K562 (cell line): ENCODE data around the gene KCNJ13. TPM values are rescaled to one million over a fixed set of nuclear protein-coding genes. Genes with fewer than 3 reads are reported as not detected.

ENCODE experiments used
- ATAC-seq: fragments of 200-7000 bp; cut with Tn5 transposase; 3 replicates; pipeline ENCODE4 v1.9.1; 2020; ENCODE audit warnings: moderate library complexity
- BruUV-seq: library from RNA; stranded (reverse); fragments of 400-500 nt; replicated peaks from 2 replicates; lab custom pipeline; 2021; lab: Mats Ljungman, UMichigan
- CTCF ChIA-PET: fragments of 300-600 bp; formaldehyde crosslinking; extraction: SDS; loops from one replicate; lab custom pipeline; 2021; ENCODE audit warnings: low intra/inter-chr PET ratio; lab: Yijun Ruan, JAX
- POLR2A ChIA-PET: fragments of 300-600, 350-650 bp; sonication (Branson Sonifier 250); formaldehyde crosslinking; extraction: SDS; loops from one replicate; lab custom pipeline; 2021; ENCODE audit warnings: antibody characterized with exemption, inconsistent platforms; lab: Yijun Ruan, JAX
- DNase-seq, 4 experiments: peaks; one replicate each; pipeline versions ENCODE4 v3.0.0 to v3.0.0-alpha.2; 2011 to 2018; ENCODE audit warnings: low spot score in 3 of 4, mixed read lengths in 3 of 4; ENCODE audit errors: extremely low read depth in 1 of 4
- FAIRE-seq: peaks from 2 replicates; lab custom pipeline; 2011; peaks lifted over from hg19 to GRCh38; lab: Jason Lieb, UNC
- H2AFZ ChIP-seq: 2 replicates; pipeline ENCODE4 v1.6.0; 2011; ENCODE audit warnings: low read depth, low read length, control low read depth, inconsistent platforms
- H3K27ac ChIP-seq: fragments of 200-600 bp; 3 replicates; pipeline ENCODE4 v1.8.0; 2011; ENCODE audit warnings: low read depth, mild to moderate bottlenecking, control low read depth, inconsistent platforms, low read length, moderate library complexity, mixed read lengths; ENCODE audit errors: extremely low read depth
- H3K27me3 ChIP-seq, 2 experiments: fragments of 300-600 bp in 1 of 2; 2 replicates in 1 of 2; 3 replicates in 1 of 2; pipeline versions ENCODE4 v1.6.0 to v1.8.0; 2011; ENCODE audit warnings: inconsistent platforms in 2 of 2, low read length in 2 of 2, mild to moderate bottlenecking in 1 of 2, mixed read lengths in 1 of 2, moderate library complexity in 1 of 2; ENCODE audit not compliant: control insufficient read depth in 2 of 2, insufficient read depth in 2 of 2
- H3K36me3 ChIP-seq: fragments of 300-600 bp; 3 replicates; pipeline ENCODE4 v1.8.0; 2011; ENCODE audit warnings: mild to moderate bottlenecking, low read length, inconsistent platforms; ENCODE audit not compliant: control insufficient read depth, insufficient read depth
- H3K4me1 ChIP-seq, 2 experiments: fragments of 200-600 bp in 1 of 2; replicated peaks in 1 of 2; 2 replicates in 1 of 2; 3 replicates in 1 of 2; pipeline versions ENCODE4 v1.5.1 to v1.8.0; 2011; ENCODE audit warnings: inconsistent platforms in 2 of 2, low read length in 2 of 2, mild to moderate bottlenecking in 1 of 2, mixed read lengths in 1 of 2, moderate library complexity in 1 of 2; ENCODE audit not compliant: control insufficient read depth in 2 of 2, insufficient read depth in 2 of 2
- H3K4me2 ChIP-seq: 2 replicates; pipeline ENCODE4 v1.6.1; 2011; ENCODE audit warnings: low read length, control low read depth, inconsistent platforms, mixed read lengths; ENCODE audit not compliant: insufficient read depth
- H3K4me3 ChIP-seq: fragments of 200-600 bp; sonication (generic), shearing (Covaris generic); 2 replicates; pipeline ENCODE4 v1.5.1; 2016; ENCODE audit warnings: control low read depth, inconsistent platforms
- H3K79me2 ChIP-seq: fragments of 200-600 bp; 3 replicates; pipeline ENCODE4 v1.8.0; 2011; ENCODE audit warnings: low read length, inconsistent platforms; ENCODE audit not compliant: control insufficient read depth, insufficient read depth
- H3K9ac ChIP-seq, 2 experiments: 2 replicates each; pipeline versions ENCODE4 v1.6.0 to v1.6.1; 2011; ENCODE audit warnings: low read depth in 2 of 2, low read length in 2 of 2, control low read depth in 1 of 2, inconsistent platforms in 1 of 2, mild to moderate bottlenecking in 1 of 2, mixed read lengths in 1 of 2; ENCODE audit not compliant: insufficient read depth in 1 of 2
- H3K9me1 ChIP-seq: one replicate; pipeline ENCODE4 v1.6.0; 2011; ENCODE audit warnings: inconsistent platforms, mild to moderate bottlenecking, low read length, moderate library complexity; ENCODE audit not compliant: control insufficient read depth, insufficient read depth
- H3K9me3 ChIP-seq: replicated peaks from 2 replicates; pipeline ENCODE4 v1.5.1; 2011; ENCODE audit warnings: low read depth, low read length, inconsistent platforms; ENCODE audit not compliant: control insufficient read depth, insufficient read depth
- H4K20me1 ChIP-seq: replicated peaks from 2 replicates; pipeline ENCODE4 v1.6.1; 2011; ENCODE audit warnings: low read length, inconsistent platforms, mixed read lengths; ENCODE audit not compliant: control insufficient read depth, insufficient read depth
- FIP1L1 ChIP-seq: fragments of 200-400 bp; formaldehyde crosslinking; IDR thresholded peaks from 2 replicates; pipeline ENCODE4 v1.6.1; 2018; ENCODE audit warnings: mild to moderate bottlenecking, low read depth, low read length; ENCODE audit not compliant: poor library complexity, severe bottlenecking
- HNRNPH1 ChIP-seq: fragments of 200-400 bp; formaldehyde crosslinking; optimal IDR thresholded peaks from 2 replicates; pipeline ENCODE3; 2017; ENCODE audit warnings: low read depth, mild to moderate bottlenecking, low read length, moderate library complexity
- KLF1 ChIP-seq: fragments of 450-650 bp; IDR thresholded peaks from 2 replicates; pipeline ENCODE4 v1.6.1; 2016; ENCODE audit warnings: missing genetic modification characterization, missing compliant biosample characterization
- NR4A1 ChIP-seq, 2 experiments: fragments of 250-450 bp in 1 of 2; fragments of 450-650 bp in 1 of 2; sonication (Bioruptor Pico) in 1 of 2; IDR thresholded peaks; 2 replicates each; pipeline versions ENCODE4 v1.4.0 to v1.6.1; 2016 to 2020; ENCODE audit warnings: mild to moderate bottlenecking in 2 of 2, missing compliant biosample characterization in 1 of 2, missing genetic modification characterization in 1 of 2, moderate library complexity in 1 of 2
- SPI1 ChIP-seq: IDR thresholded peaks from 2 replicates; pipeline ENCODE4 v1.6.1; 2011; ENCODE audit warnings: low read depth, low read length, control low read depth, borderline replicate concordance
- THAP7 ChIP-seq: fragments of 250-450 bp; sonication (Bioruptor Pico); IDR thresholded peaks from 2 replicates; pipeline ENCODE4 v1.5.0; 2021
- VEZF1 ChIP-seq: fragments of 200-800 bp; sonication (Bioruptor generic); IDR thresholded peaks from 2 replicates; pipeline ENCODE4 v1.6.1; 2017; ENCODE audit warnings: missing genetic modification characterization, missing compliant biosample characterization
- ZNF174 ChIP-seq: fragments of 250-450 bp; sonication (Bioruptor Pico); IDR thresholded peaks from 2 replicates; pipeline ENCODE4 v1.4.0; 2020; ENCODE audit warnings: mild to moderate bottlenecking
- ZNF511 ChIP-seq: sonication (generic); formaldehyde crosslinking; IDR thresholded peaks from 2 replicates; pipeline ENCODE4 v1.8.0; 2022; ENCODE audit warnings: mild to moderate bottlenecking, missing genetic modification reagents
- ZNF592 ChIP-seq: fragments of 450-650 bp; IDR thresholded peaks from 2 replicates; pipeline ENCODE4 v1.6.1; 2017; ENCODE audit warnings: antibody characterized with exemption, mild to moderate bottlenecking
- WGBS: fragments of 100-300 bp; shearing (Covaris generic); methylation state at CpG from one replicate; pipeline ENCODE4 v1.1.6; 2016; ENCODE audit warnings: low coverage, mixed read lengths; ENCODE audit not compliant: insufficient coverage; ENCODE audit errors: missing lambda C conversion rate; 5-methylcytosine and 5-hydroxymethylcytosine counted together
- in situ Hi-C: fragments of 300-500 bp; cut with MboI; formaldehyde crosslinking; loops from 4 replicates; pipeline ENCODE4 v1.15.0; 2018; ENCODE audit warnings: inconsistent platforms, mixed read lengths
- intact Hi-C: fragments of 100-400 bp; cut with micrococcal nuclease; formaldehyde crosslinking; loops from 2 replicates; pipeline ENCODE4 v1.14.2; 2022
- polyA plus RNA-seq, 8 experiments: library from polyadenylated mRNA; depleted of rRNA in 4 of 8; stranded (reverse) in 5 of 8; unstranded in 3 of 8; fragments of >200 nt; fragmentation: Nextera tagmentation in 2 of 8; fragmentation: Illumina TruSeq in 1 of 8; extraction: Ambion mirVana in 2 of 8; extraction: Trizol in 1 of 8; gene quantifications; 2 replicates each; pipeline versions ENCODE4 v1.2.1 to v1.2.3, GENCODE V29; 2011 to 2014; ENCODE audit warnings: inconsistent platforms in 1 of 8, missing spikeins in 1 of 8
- total RNA-seq, 7 experiments: library from RNA; depleted of rRNA in 6 of 7; stranded (reverse); fragments of >200 nt in 6 of 7; fragmentation: Illumina TruSeq in 2 of 7; extraction: Trizol in 2 of 7; gene quantifications; 2 replicates each; pipeline versions ENCODE4 v1.2.1 to v1.2.3, GENCODE V29; 2011 to 2021; ENCODE audit warnings: low replicate concordance in 1 of 7

The KCNJ13 gene
- total and polyA plus RNA-seq, 9 of the 15 experiments (the other 6 are each of a cell fraction or from before 2014, with no cell fraction given): 0.45 TPM; not detected in 8

- no peaks in the 10 kb centered on the region for H3K79me2 ChIP-seq
- no peaks in the 10 kb centered on the region for H4K20me1 ChIP-seq
- no peak for DNase-seq
- TF ChIP-seq NR4A1 (CRISPR knock-in tag; IDR thresholded peaks at IDR 0.05): no peak
- no peak for TF ChIP-seq NR4A1 (tag; IDR thresholded peaks at IDR 0.05)
- no peak for TF ChIP-seq ZNF511
- TF ChIP-seq ZNF592: no peak
- TF ChIP-seq SPI1: no peak
- no peak for TF ChIP-seq VEZF1
- TF ChIP-seq KLF1 (tag): no peak
- no peak for TF ChIP-seq THAP7 (CRISPR knock-in tag)
- TF ChIP-seq ZNF174 (CRISPR knock-in tag): no peak
- TF ChIP-seq HNRNPH1: no peak
- TF ChIP-seq FIP1L1: no peak
- WGBS: 86% methylated on average over 1 of the region's 1 CpG
- no peak overlapping the region for H3K27ac ChIP-seq
- H3K27me3 ChIP-seq: no peaks in the 10 kb centered on the region
- ChIA-PET CTCF (no interaction called here), POLR2A (interaction anchor here (0.6 to 0.7 kb wide), 2 partner anchors 16 to 17 kb away, joined by 3 read pairs; no protein-coding TSS in a partner anchor)
- BruUV-seq: no TSS peak
- no peak overlapping the region for H3K4me3 ChIP-seq
- no peaks in the 10 kb centered on the region for H3K9me3 ChIP-seq
- ATAC-seq: no peak
- no peak overlapping the region for H3K9ac ChIP-seq
- no peaks in the 10 kb centered on the region for H3K9me1 ChIP-seq
- no peaks in the 10 kb centered on the region for H3K4me1 ChIP-seq
- FAIRE-seq: no peak
- peaks cover 20% of the 10 kb centered on the region for H3K36me3 ChIP-seq
- in situ Hi-C loops (no loop called here), intact Hi-C loops (no loop called here)
- no peak overlapping the region for H3K4me2 ChIP-seq
- no peak overlapping the region for H2AFZ ChIP-seq
Measured at GRCh38 chr2:232779934-232780333, 3.6 kb upstream of the KCNJ13 start.
